Measurements from ENCODE around the gene EPHA10.

The EPHA10 gene

GRCh38 chr1:37808369-37809319 lies 43.7 kb upstream of the EPHA10 start (continued):
- TF ChIP-seq PRDM6 (tag by site-specific recombination; IDR thresholded peaks at IDR 0.05) = no peak
- no peak for TF ChIP-seq ZNF146 (tag by site-specific recombination; IDR thresholded peaks at IDR 0.05)
- no peak for TF ChIP-seq ZNF155 (tag by site-specific recombination; IDR thresholded peaks at IDR 0.05)
- TF ChIP-seq AEBP2 (tag by site-specific recombination; IDR thresholded peaks at IDR 0.05; ENCODE audit: borderline replicate concordance) = no peak
- no peak for TF ChIP-seq ZSCAN23 (tag by site-specific recombination; IDR thresholded peaks at IDR 0.05)
- no peak for TF ChIP-seq ZNF626 (tag by site-specific recombination; IDR thresholded peaks at IDR 0.05)
- TF ChIP-seq ZSCAN5A (tag by site-specific recombination; IDR thresholded peaks at IDR 0.05) = no peak
- peak; percentile 98 for TF ChIP-seq GLIS2 (tag by site-specific recombination; IDR thresholded peaks at IDR 0.05)
- no peak for TF ChIP-seq ZNF521 (tag by site-specific recombination; IDR thresholded peaks at IDR 0.05)
- TF ChIP-seq ZNF398 (tag by site-specific recombination; IDR thresholded peaks at IDR 0.05) = peak; percentile 68
- TF ChIP-seq TSHZ1 (tag by site-specific recombination; IDR thresholded peaks at IDR 0.05; ENCODE audit: borderline replicate concordance) = no peak
- TF ChIP-seq ZBTB10 (tag by site-specific recombination; IDR thresholded peaks at IDR 0.05) = no peak
- no peak for TF ChIP-seq KLF16 (tag by site-specific recombination; IDR thresholded peaks at IDR 0.05)
- TF ChIP-seq ZNF239 (tag by site-specific recombination; IDR thresholded peaks at IDR 0.05) = no peak
- TF ChIP-seq BCL11B (tag by site-specific recombination; IDR thresholded peaks at IDR 0.05; ENCODE audit: low read depth) = no peak
- no peak for TF ChIP-seq PRDM2 (tag by site-specific recombination; IDR thresholded peaks at IDR 0.05; ENCODE audit: borderline replicate concordance)
- peak; percentile 38; the same call in 1 of the 2 replicates for TF ChIP-seq SP3 (tag by site-specific recombination; IDR thresholded peaks at IDR 0.05)
- TF ChIP-seq ZNF37A (tag by site-specific recombination; IDR thresholded peaks at IDR 0.05) = no peak
